ENCODE results near the gene FXR2. TPM values are rescaled to one million over a fixed set of nuclear protein-coding genes. Genes with fewer than 3 reads are reported as not detected.

Gene FXR2
- total and polyA plus RNA-seq, 2 donors (not counting 3 experiments of a cell fraction or from before 2014, with no cell fraction given) = 40.1 to 48.9 TPM

DNA sequence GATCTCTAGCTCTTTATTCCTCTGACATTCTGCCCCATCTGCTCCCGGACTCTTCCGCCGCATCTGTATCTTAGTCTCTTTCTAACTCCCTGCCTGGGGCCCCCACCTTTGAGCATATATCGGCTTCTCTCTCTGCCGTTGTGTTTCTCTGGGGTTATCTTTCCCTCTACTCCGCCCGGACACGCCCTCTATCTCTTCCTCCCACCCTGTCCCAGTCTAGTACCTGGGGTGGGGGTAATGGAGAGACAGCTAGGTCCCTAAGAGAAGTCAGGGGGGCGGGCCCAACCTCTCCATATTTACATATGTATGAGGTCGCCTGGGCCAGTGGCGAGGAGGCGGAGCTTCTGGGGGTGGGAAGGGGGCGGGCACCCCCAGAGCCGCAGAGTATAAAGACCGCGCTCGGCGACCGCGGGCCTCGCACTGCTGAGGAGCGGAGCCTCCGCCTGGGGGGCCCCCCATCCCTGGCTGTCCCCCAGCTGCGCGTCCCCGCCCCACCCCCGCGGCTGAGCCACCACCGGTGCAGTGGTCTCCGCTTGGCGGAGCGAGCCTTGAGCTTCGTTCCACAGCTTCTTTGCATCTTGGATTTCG lies 35.9 kb upstream of the FXR2 start, which contains the start of gene ATP1B2:
ATP1B2 (plus strand) TSS at position 418 of the 588 bp plus-strand sequence. CDS start 593 bp downstream, outside the sequence.
- Histone ChIP-seq H3K4me2 (ENCODE audit: insufficient read depth, low read length) (peak within 1 kb of the TSS; percentile 25), H3K27me3 (ENCODE audit: control insufficient read depth in 2 of 2, insufficient read depth in 2 of 2, low read length in 2 of 2) (peaks cover 31 to 45% of the 10 kb centered on the region in 2 experiments), H3K27ac (ENCODE audit: insufficient read depth, low read depth, low read length) (no peak within 1 kb of the TSS), H3K9me3 (replicated peaks; ENCODE audit: control insufficient read depth, insufficient read depth, low read length) (no peaks in the 10 kb centered on the region), H3K9ac (replicated peaks; ENCODE audit: extremely low read depth, insufficient read depth, low read length) (no peak within 1 kb of the TSS), H3K9me1 (replicated peaks; ENCODE audit: control insufficient read depth, extremely low read depth, insufficient read depth, low read length) (no peaks in the 10 kb centered on the region), H3K79me2 (ENCODE audit: control insufficient read depth, insufficient read depth, low read length) (no peaks in the 10 kb centered on the region), H4K20me1 (replicated peaks; ENCODE audit: control insufficient read depth, extremely low read depth, insufficient read depth, low read length) (no peaks in the 10 kb centered on the region), H3K4me1 (ENCODE audit: control insufficient read depth, extremely low read depth, insufficient read depth, low read length) (no peaks in the 10 kb centered on the region), H2AFZ (ENCODE audit: low read depth, low read length) (peak within 1 kb of the TSS; percentile 12), H3K4me3 (replicated peaks in 1 of 3; ENCODE audit: insufficient read depth in 1 of 3, low read depth in 1 of 3, low read length in 3 of 3) (peak within 1 kb of the TSS in 1 of 3 experiments; percentile 19), H3K36me3 (ENCODE audit: control insufficient read depth in 2 of 2, extremely low read depth in 1 of 2, insufficient read depth in 2 of 2, low read length in 2 of 2) (no peaks in the 10 kb centered on the region)
- no TSS peak for BruUV-seq (replicated peaks)
- dilution Hi-C loops (cut with MboI; ENCODE audit: extremely low pct_ligation_motif_present, low sequenced_read_pairs) (no loop called here), intact Hi-C loops (cut with micrococcal nuclease) (no loop called here)
- TF ChIP-seq JUN (IDR thresholded peaks at IDR 0.05; ENCODE audit: borderline replicate concordance, insufficient read depth, insufficient read length, low read depth) = no peak
- TF ChIP-seq GATA2 (IDR thresholded peaks at IDR 0.05; ENCODE audit: insufficient read depth, insufficient read length, low read depth, low read length) = no peak
- no peak for TF ChIP-seq POLR2AphosphoS5 (IDR thresholded peaks at IDR 0.05; ENCODE audit: insufficient read depth, low read depth, low read length)
- TF ChIP-seq, protein P1, sequence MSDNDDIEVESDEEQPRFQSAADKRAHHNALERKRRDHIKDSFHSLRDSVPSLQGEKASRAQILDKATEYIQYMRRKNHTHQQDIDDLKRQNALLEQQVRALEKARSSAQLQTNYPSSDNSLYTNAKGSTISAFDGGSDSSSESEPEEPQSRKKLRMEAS (IDR thresholded peaks at IDR 0.05; ENCODE audit: insufficient read depth, insufficient read length) = no peak
- no peak for TF ChIP-seq EZH2 (IDR thresholded peaks at IDR 0.05; ENCODE audit: borderline replicate concordance, low read depth, low read length, severe bottlenecking)
- TF ChIP-seq MYC (IDR thresholded peaks at IDR 0.05; ENCODE audit: low read depth, low read length) = no peak
- no peak for TF ChIP-seq FOS (IDR thresholded peaks at IDR 0.05; ENCODE audit: borderline replicate concordance, insufficient read depth, low read length)
- TF ChIP-seq, protein P2, sequence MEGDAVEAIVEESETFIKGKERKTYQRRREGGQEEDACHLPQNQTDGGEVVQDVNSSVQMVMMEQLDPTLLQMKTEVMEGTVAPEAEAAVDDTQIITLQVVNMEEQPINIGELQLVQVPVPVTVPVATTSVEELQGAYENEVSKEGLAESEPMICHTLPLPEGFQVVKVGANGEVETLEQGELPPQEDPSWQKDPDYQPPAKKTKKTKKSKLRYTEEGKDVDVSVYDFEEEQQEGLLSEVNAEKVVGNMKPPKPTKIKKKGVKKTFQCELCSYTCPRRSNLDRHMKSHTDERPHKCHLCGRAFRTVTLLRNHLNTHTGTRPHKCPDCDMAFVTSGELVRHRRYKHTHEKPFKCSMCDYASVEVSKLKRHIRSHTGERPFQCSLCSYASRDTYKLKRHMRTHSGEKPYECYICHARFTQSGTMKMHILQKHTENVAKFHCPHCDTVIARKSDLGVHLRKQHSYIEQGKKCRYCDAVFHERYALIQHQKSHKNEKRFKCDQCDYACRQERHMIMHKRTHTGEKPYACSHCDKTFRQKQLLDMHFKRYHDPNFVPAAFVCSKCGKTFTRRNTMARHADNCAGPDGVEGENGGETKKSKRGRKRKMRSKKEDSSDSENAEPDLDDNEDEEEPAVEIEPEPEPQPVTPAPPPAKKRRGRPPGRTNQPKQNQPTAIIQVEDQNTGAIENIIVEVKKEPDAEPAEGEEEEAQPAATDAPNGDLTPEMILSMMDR (IDR thresholded peaks at IDR 0.05; ENCODE audit: extremely low read depth in 1 of 2, insufficient read depth in 1 of 2, low read depth in 1 of 2, low read length in 2 of 2) = no peak
- TF ChIP-seq POLR2A (IDR thresholded peaks at IDR 0.05; ENCODE audit: low read depth, low read length) = no peak
- no peak for FAIRE-seq
- peak; percentile 30 for DNase-seq (ENCODE audit: low read depth, low spot score)
- CTCF ChIA-PET = interaction anchor here (0.6 to 1.9 kb wide), 9 partner anchors 9 to 74 kb away, joined by 3 to 6 read pairs (median 4); partner anchors contain the start of genes SHBG and TP53
- POLR2A ChIA-PET = interaction anchor here (1.3 kb wide), 1 partner anchor 37 kb away, joined by 5 read pairs; the partner anchor contains the start of genes TP53 and WRAP53

Data from endothelial cell of umbilical vein (primary cell).